CD4-positive, alpha-beta memory T cell (primary cell): Measurements from ENCODE around the gene ITSN2. TPM values are rescaled to one million over a fixed set of nuclear protein-coding genes. Genes with fewer than 3 reads are reported as not detected.
A peak's percentile ranks its signal among the peaks of the same experiment; 100 is the strongest.

Experiments
- CTCF ChIA-PET: fragments of 350-600 bp; sonication (Branson Sonifier 250); formaldehyde crosslinking; loops from one replicate; lab custom pipeline; 2021; ENCODE audit warnings: inconsistent platforms; ENCODE audit not compliant: partially characterized antibody; lab: Charles Lee
- POLR2A ChIA-PET: fragments of 350-600 bp; sonication (Branson Sonifier 250); formaldehyde crosslinking; loops from one replicate; lab custom pipeline; 2021; ENCODE audit not compliant: partially characterized antibody; lab: Charles Lee
- DNase-seq, 5 donors: peaks; one replicate each; pipeline versions ENCODE4 v3.0.0 to v3.0.0-alpha.2; 2020 to 2022; ENCODE audit warnings: mixed read lengths in 1 of 5
- H3K27ac ChIP-seq: one replicate; pipeline ENCODE4 v1.7.0; 2013; ENCODE audit warnings: low read depth, low read length
- H3K27me3 ChIP-seq: 2 replicates; pipeline ENCODE4 v1.7.0; 2013; ENCODE audit warnings: mild to moderate bottlenecking, low read length, moderate library complexity; ENCODE audit not compliant: insufficient read depth
- H3K36me3 ChIP-seq: 2 replicates; pipeline ENCODE4 v1.7.0; 2013; ENCODE audit warnings: mild to moderate bottlenecking, low read length, moderate library complexity; ENCODE audit not compliant: insufficient read depth
- H3K4me1 ChIP-seq: 2 replicates; pipeline ENCODE4 v1.7.0; 2013; ENCODE audit warnings: mild to moderate bottlenecking, low read length, moderate library complexity; ENCODE audit not compliant: insufficient read depth
- H3K4me3 ChIP-seq, 2 donors: one replicate each; pipeline ENCODE4 v1.7.0; 2013; ENCODE audit warnings: low read length in 2 of 2, mild to moderate bottlenecking in 1 of 2
- H3K9me3 ChIP-seq, 2 donors: one replicate each; pipeline ENCODE4 v1.7.0; 2013; ENCODE audit warnings: low read length in 2 of 2, control low read depth in 1 of 2; ENCODE audit not compliant: control insufficient read depth in 1 of 2
- H3K27ac Mint-ChIP-seq, 7 donors: one replicate each; pipeline ENCODE4 v1.8.0; 2020 to 2021; ENCODE audit warnings: mixed read lengths in 7 of 7, mild to moderate bottlenecking in 6 of 7, inconsistent platforms in 3 of 7, moderate library complexity in 3 of 7
- H3K27me3 Mint-ChIP-seq, 2 donors: one replicate each; pipeline ENCODE4 v1.8.0; 2020 to 2021; ENCODE audit warnings: mixed read lengths in 2 of 2
- H3K36me3 Mint-ChIP-seq, 2 donors: one replicate each; pipeline ENCODE4 v1.8.0; 2020 to 2021; ENCODE audit warnings: mixed read lengths in 2 of 2, inconsistent platforms in 1 of 2, mild to moderate bottlenecking in 1 of 2
- H3K4me1 Mint-ChIP-seq, 4 donors: one replicate each; pipeline ENCODE4 v1.8.0; 2020 to 2021; ENCODE audit warnings: mixed read lengths in 4 of 4, mild to moderate bottlenecking in 1 of 4
- H3K4me3 Mint-ChIP-seq, 8 donors: one replicate each; pipeline ENCODE4 v1.8.0; 2020 to 2021; ENCODE audit warnings: mixed read lengths in 8 of 8, mild to moderate bottlenecking in 7 of 8, moderate library complexity in 6 of 8, inconsistent platforms in 3 of 8
- H3K9me3 Mint-ChIP-seq, 8 donors: one replicate each; pipeline ENCODE4 v1.8.0; 2020 to 2021; ENCODE audit warnings: mixed read lengths in 8 of 8, mild to moderate bottlenecking in 5 of 8, inconsistent platforms in 3 of 8, moderate library complexity in 1 of 8
- intact Hi-C: fragments of 100-400 bp; cut with micrococcal nuclease; formaldehyde crosslinking; loops from one replicate; pipeline ENCODE4 v1.15.1; 2023
- polyA plus RNA-seq, 2 donors: library from polyadenylated mRNA; unstranded; fragments of 300-500 nt; fragmentation: Illumina TruSeq; gene quantifications; one replicate each; pipeline ENCODE4 v1.2.3, GENCODE V29; 2021
- total RNA-seq, 2 experiments: library from RNA; stranded (reverse); gene quantifications; one replicate each; pipeline ENCODE4 v1.2.3, GENCODE V29; 2021

The ITSN2 gene
- total and polyA plus RNA-seq, 4 experiments from 2014 or later = 39.8 to 135 (median 102) TPM

GRCh38 chr2:24210106-24210455, 150.3 kb downstream of the ITSN2 start:
- peaks cover 3% of the 10 kb centered on the region for H3K4me1 ChIP-seq
- H3K36me3 ChIP-seq = peaks cover 64% of the 10 kb centered on the region
- POLR2A ChIA-PET = no interaction called here
- Mint-ChIP-seq H3K27me3 (no peaks in the 10 kb centered on the region), H3K4me3 (no peak overlapping the region), H3K9me3 (peaks cover 0 to 1% (median 0%) of the 10 kb centered on the region in 8 donors), H3K36me3 (peaks cover 78 to 84% of the 10 kb centered on the region in 2 donors), H3K27ac (no peak overlapping the region), H3K4me1 (peaks cover 2 to 3% (median 2%) of the 10 kb centered on the region in 4 donors)
- H3K9me3 ChIP-seq = no peaks in the 10 kb centered on the region
- CTCF ChIA-PET = interaction anchor here (1.1 kb wide), 1 partner anchor 385 kb away, joined by 3 read pairs; no protein-coding TSS in a partner anchor
- H3K27me3 ChIP-seq = no peaks in the 10 kb centered on the region
- H3K27ac ChIP-seq = no peak overlapping the region
- H3K4me3 ChIP-seq = no peak overlapping the region
- DNase-seq = no peak
- intact Hi-C loops = no loop called here

GRCh38 chr2:24209389-24210105, 150.8 kb downstream of the ITSN2 start:
- intact Hi-C loops = no loop called here
- no peak for DNase-seq
- Histone ChIP-seq H3K9me3 (no peaks in the 10 kb centered on the region), H3K4me3 (no peak overlapping the region), H3K27ac (no peak overlapping the region), H3K36me3 (peaks cover 68% of the 10 kb centered on the region), H3K27me3 (no peaks in the 10 kb centered on the region), H3K4me1 (no peaks in the 10 kb centered on the region)
- peaks cover 0 to 1% (median 0%) of the 10 kb centered on the region in 8 donors for H3K9me3 Mint-ChIP-seq
- H3K27me3 Mint-ChIP-seq = no peaks in the 10 kb centered on the region
- H3K4me1 Mint-ChIP-seq = no peaks in the 10 kb centered on the region
- POLR2A ChIA-PET = no interaction called here
- H3K36me3 Mint-ChIP-seq = peaks cover 80 to 87% of the 10 kb centered on the region in 2 donors
- H3K4me3 Mint-ChIP-seq = no peak overlapping the region
- peak overlapping the region in 1 of 7 donors; percentile 25 for H3K27ac Mint-ChIP-seq
- CTCF ChIA-PET = interaction anchor here (1.1 kb wide), 1 partner anchor 385 kb away, joined by 3 read pairs; no protein-coding TSS in a partner anchor

- ChIA-PET CTCF (no interaction called here), POLR2A (no interaction called here)
- Mint-ChIP-seq H3K9me3 (peaks cover 0 to 1% (median 0%) of the 10 kb centered on the region in 8 donors), H3K4me3 (no peak overlapping the region), H3K27ac (peak overlapping the region in 1 of 7 donors; percentile 5), H3K4me1 (no peaks in the 10 kb centered on the region), H3K36me3 (peaks cover 81 to 93% of the 10 kb centered on the region in 2 donors), H3K27me3 (no peaks in the 10 kb centered on the region)
- DNase-seq = no peak
- intact Hi-C loops = no loop called here
- Histone ChIP-seq H3K4me1 (no peaks in the 10 kb centered on the region), H3K27ac (no peak overlapping the region), H3K4me3 (no peak overlapping the region), H3K27me3 (no peaks in the 10 kb centered on the region), H3K9me3 (no peaks in the 10 kb centered on the region), H3K36me3 (peaks cover 79% of the 10 kb centered on the region)
Measured at GRCh38 chr2:24208490-24208889, 151.8 kb downstream of the ITSN2 start.

- CTCF ChIA-PET = no interaction called here
- H3K9me3 ChIP-seq = no peaks in the 10 kb centered on the region
- H3K4me1 ChIP-seq = no peaks in the 10 kb centered on the region
- H3K27ac ChIP-seq = no peak overlapping the region
- H3K27me3 ChIP-seq = no peaks in the 10 kb centered on the region
- H3K4me1 Mint-ChIP-seq = no peaks in the 10 kb centered on the region
- peaks cover 85 to 94% of the 10 kb centered on the region in 2 donors for H3K36me3 Mint-ChIP-seq
- intact Hi-C loops = no loop called here
- H3K4me3 Mint-ChIP-seq = no peak overlapping the region
- H3K9me3 Mint-ChIP-seq = peaks cover 0 to 1% (median 0%) of the 10 kb centered on the region in 8 donors
- POLR2A ChIA-PET = no interaction called here
- peak overlapping the region in 2 of 7 donors; percentile 50 to 63 for H3K27ac Mint-ChIP-seq
- DNase-seq = no peak
- no peak overlapping the region for H3K4me3 ChIP-seq
- no peaks in the 10 kb centered on the region for H3K27me3 Mint-ChIP-seq
- peaks cover 83% of the 10 kb centered on the region for H3K36me3 ChIP-seq
Measured at GRCh38 chr2:24207359-24207758, 153.0 kb downstream of the ITSN2 start.

- DNase-seq = no peak
- no peaks in the 10 kb centered on the region for H3K4me1 ChIP-seq
- Mint-ChIP-seq H3K4me1 (no peaks in the 10 kb centered on the region), H3K27me3 (no peaks in the 10 kb centered on the region), H3K9me3 (peaks cover 0 to 1% (median 0%) of the 10 kb centered on the region in 8 donors), H3K4me3 (no peak overlapping the region), H3K36me3 (peaks cover 84 to 91% of the 10 kb centered on the region in 2 donors), H3K27ac (peak overlapping the region in 1 of 7 donors; percentile 58)
- no peak overlapping the region for H3K4me3 ChIP-seq
- no peaks in the 10 kb centered on the region for H3K27me3 ChIP-seq
- POLR2A ChIA-PET = no interaction called here
- intact Hi-C loops = no loop called here
- H3K36me3 ChIP-seq = peaks cover 76% of the 10 kb centered on the region
- CTCF ChIA-PET = no interaction called here
- H3K9me3 ChIP-seq = no peaks in the 10 kb centered on the region
- no peak overlapping the region for H3K27ac ChIP-seq
Measured at GRCh38 chr2:24206714-24207113, 153.6 kb downstream of the ITSN2 start.

GRCh38 chr2:24206242-24206641, 154.1 kb downstream of the ITSN2 start:
- ChIA-PET POLR2A (no interaction called here), CTCF (interaction anchor here (1.0 kb wide), 1 partner anchor 10 kb away, joined by 3 read pairs; no protein-coding TSS in a partner anchor)
- Histone ChIP-seq H3K9me3 (no peaks in the 10 kb centered on the region), H3K27me3 (no peaks in the 10 kb centered on the region), H3K36me3 (peaks cover 72% of the 10 kb centered on the region), H3K27ac (no peak overlapping the region), H3K4me3 (no peak overlapping the region), H3K4me1 (no peaks in the 10 kb centered on the region)
- Mint-ChIP-seq H3K4me1 (no peaks in the 10 kb centered on the region), H3K9me3 (peaks cover 0 to 2% (median 0%) of the 10 kb centered on the region in 8 donors), H3K27me3 (no peaks in the 10 kb centered on the region), H3K4me3 (no peak overlapping the region), H3K36me3 (peaks cover 84 to 91% of the 10 kb centered on the region in 2 donors), H3K27ac (no peak overlapping the region)
- intact Hi-C loops = no loop called here
- no peak for DNase-seq

- peaks cover 63% of the 10 kb centered on the region for H3K36me3 ChIP-seq
- no peaks in the 10 kb centered on the region for H3K27me3 ChIP-seq
- no peak overlapping the region for H3K27ac ChIP-seq
- no peak overlapping the region for H3K4me3 Mint-ChIP-seq
- H3K4me1 Mint-ChIP-seq = no peaks in the 10 kb centered on the region
- peaks cover 0 to 3% (median 0%) of the 10 kb centered on the region in 8 donors for H3K9me3 Mint-ChIP-seq
- ChIA-PET CTCF (interaction anchor here (1.0 kb wide), 1 partner anchor 11 kb away, joined by 3 read pairs; no protein-coding TSS in a partner anchor), POLR2A (no interaction called here)
- H3K36me3 Mint-ChIP-seq = peaks cover 84 to 90% of the 10 kb centered on the region in 2 donors
- no peak overlapping the region for H3K4me3 ChIP-seq
- intact Hi-C loops = no loop called here
- no peaks in the 10 kb centered on the region for H3K4me1 ChIP-seq
- no peaks in the 10 kb centered on the region for H3K9me3 ChIP-seq
- H3K27ac Mint-ChIP-seq = peak overlapping the region in 2 of 7 donors; percentile 18 to 37
- H3K27me3 Mint-ChIP-seq = no peaks in the 10 kb centered on the region
- no peak for DNase-seq
Measured at GRCh38 chr2:24205131-24205530, 155.2 kb downstream of the ITSN2 start.
